ENCODE data around the gene HECW1.

The HECW1 gene

DNA sequence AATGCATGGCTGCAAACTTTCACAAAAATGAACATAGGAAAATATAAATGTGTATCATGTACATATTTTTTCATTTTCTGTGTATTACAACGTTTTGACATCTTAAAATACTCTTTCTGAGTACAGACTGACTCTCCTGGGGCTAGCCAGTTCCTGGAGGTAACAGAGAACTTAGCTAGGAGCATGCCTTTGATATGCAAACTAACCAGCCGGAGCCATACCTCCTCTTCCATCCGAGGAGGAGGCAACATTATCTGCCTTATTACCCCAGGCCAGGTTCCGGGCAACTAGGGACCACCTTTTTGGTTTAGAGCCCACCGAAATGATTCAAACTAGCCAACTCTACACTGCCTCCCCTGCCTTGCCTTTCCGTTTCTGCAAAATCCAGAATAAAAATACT is 33.7 kb upstream of the HECW1 start:
- no peak for DNase-seq (ENCODE audit: low spot score)
- TF ChIP-seq, protein P1, sequence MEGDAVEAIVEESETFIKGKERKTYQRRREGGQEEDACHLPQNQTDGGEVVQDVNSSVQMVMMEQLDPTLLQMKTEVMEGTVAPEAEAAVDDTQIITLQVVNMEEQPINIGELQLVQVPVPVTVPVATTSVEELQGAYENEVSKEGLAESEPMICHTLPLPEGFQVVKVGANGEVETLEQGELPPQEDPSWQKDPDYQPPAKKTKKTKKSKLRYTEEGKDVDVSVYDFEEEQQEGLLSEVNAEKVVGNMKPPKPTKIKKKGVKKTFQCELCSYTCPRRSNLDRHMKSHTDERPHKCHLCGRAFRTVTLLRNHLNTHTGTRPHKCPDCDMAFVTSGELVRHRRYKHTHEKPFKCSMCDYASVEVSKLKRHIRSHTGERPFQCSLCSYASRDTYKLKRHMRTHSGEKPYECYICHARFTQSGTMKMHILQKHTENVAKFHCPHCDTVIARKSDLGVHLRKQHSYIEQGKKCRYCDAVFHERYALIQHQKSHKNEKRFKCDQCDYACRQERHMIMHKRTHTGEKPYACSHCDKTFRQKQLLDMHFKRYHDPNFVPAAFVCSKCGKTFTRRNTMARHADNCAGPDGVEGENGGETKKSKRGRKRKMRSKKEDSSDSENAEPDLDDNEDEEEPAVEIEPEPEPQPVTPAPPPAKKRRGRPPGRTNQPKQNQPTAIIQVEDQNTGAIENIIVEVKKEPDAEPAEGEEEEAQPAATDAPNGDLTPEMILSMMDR (IDR thresholded peaks at IDR 0.05; ENCODE audit: extremely low read depth, missing control alignments) = no peak

DNA sequence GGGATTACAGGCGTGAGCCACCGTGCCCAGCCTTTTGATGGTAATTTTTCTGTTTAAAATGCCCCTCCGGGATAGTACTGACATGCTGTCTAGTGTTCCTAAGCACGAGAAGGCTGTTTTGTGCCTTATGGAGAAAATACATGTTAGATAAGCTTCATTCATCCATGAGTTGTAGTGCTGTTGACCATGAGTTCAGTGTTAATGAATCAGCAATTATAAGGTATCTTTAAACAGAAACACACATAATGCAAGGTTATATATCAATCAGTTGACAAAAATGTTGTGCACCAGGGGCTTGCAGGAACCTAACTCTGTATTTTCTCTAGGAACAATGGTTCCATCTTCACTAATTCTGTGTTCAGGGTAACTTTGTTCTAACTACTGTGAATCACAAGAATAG is 30.8 kb upstream of the HECW1 start:
- no peak for DNase-seq (ENCODE audit: low spot score)
- TF ChIP-seq, protein P1 (IDR thresholded peaks at IDR 0.05; ENCODE audit: extremely low read depth, missing control alignments) = no peak

DNA sequence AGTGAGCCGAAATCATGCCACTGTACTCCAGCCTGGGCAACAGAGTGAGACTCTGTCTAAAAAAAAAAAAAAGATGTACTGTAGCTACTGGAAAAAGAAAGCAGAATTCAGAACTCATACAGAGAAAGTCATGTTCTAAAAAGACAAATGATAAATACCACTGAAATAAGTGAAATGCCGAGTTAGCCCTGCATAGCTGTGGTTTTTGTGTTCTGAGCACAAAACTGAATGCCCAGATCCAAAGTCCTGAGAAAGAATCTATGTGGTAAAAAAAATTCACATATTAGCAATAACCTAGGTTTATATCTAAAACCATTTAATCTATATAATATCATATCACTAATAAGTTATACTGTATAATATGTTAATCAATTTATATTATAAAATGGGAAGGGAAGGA is 29.3 kb upstream of the HECW1 start:
- TF ChIP-seq, protein P1 (IDR thresholded peaks at IDR 0.05; ENCODE audit: extremely low read depth, missing control alignments) = no peak
- DNase-seq (ENCODE audit: low spot score) = no peak

DNA sequence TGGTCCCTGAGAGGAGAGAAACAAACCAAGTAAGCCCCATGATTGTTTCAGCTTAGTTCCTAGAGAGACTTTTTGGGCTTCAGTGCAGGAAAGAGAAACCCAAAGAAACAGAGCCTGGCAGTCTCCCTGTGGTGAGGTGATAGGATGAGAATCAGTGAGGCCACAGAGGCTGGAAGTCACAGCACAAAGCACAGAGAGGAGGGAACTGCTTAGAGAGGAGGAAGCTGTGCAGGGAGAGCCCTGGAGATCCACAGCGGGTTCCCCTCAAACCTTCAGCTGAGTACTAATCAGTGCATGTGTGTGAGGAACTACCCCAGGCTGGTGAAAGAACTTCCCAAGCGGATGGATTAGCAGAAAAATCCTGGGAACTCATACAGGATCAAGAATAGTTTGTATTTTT is 27.4 kb upstream of the HECW1 start:
- no peak for DNase-seq (ENCODE audit: low spot score)
- TF ChIP-seq, protein P1 (IDR thresholded peaks at IDR 0.05; ENCODE audit: extremely low read depth, missing control alignments) = no peak

DNA sequence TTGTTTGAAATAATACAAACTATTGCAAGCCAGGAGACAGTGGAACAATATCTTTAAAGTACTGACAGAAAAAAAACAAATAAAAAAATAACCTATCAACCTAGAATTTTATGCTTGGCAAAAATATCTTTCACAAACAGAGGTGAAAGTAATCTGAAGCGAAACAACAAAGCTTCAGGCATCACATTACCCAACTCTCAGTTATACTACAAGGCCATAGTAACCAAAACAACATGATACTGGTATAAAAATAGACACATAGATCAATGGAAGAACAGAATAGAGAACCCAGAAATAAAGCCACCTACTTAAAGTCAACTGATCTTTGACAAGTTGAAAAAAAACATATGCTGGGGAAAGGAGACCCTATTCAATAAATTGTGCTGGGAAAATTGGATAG is 26.5 kb upstream of the HECW1 start:
- no peak for DNase-seq (ENCODE audit: low spot score)
- TF ChIP-seq, protein P1 (IDR thresholded peaks at IDR 0.05; ENCODE audit: extremely low read depth, missing control alignments) = no peak

DNA sequence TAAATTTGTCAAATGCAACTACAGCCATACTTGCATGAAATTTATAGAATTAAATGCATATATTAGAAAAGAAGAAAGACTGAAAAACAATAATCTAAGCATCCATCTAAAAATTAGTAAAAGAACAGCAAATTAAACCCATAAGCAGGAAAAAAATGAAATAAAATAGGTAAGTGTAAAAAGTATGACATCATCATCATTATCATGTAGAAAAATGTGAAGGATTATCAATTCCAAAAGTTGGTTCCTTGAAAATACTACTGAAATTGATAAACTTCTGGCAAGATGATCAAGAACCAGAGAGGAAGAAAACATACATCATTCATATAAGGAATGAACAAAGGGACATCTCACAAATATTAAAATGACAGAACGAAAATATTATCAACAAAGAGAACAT is 19.6 kb upstream of the HECW1 start:
- TF ChIP-seq, protein P1 (IDR thresholded peaks at IDR 0.05; ENCODE audit: extremely low read depth, missing control alignments) = no peak

DNA sequence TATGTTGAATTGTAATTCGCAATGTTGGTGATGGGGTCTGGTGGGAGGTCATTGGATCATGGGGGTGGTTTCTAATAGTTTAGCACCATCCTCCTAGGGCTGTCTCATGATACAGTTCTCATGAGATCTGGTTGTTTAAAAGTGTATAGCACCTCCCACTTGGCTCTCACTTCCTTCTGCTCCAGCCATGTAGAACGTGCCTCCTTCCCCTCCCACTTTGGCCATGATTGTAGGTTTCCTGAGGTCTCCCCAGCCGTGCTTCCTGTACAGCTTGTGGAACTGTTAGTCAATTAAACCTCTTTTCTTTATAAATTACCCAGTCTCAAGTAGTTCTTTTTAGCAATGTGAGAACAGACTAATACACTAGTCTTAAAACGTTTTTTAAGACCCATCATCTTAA is 15.6 kb upstream of the HECW1 start:
- TF ChIP-seq, protein P1 (IDR thresholded peaks at IDR 0.05; ENCODE audit: extremely low read depth, missing control alignments) = no peak
- DNase-seq (ENCODE audit: low spot score) = no peak

More for the DNA sequence above, 19.6 kb upstream of the HECW1 start:
- no peak for DNase-seq (ENCODE audit: low spot score)

All from GM20000 (cell line).